Natural killer cell (primary cell): ENCODE results near the gene SCGB3A2. TPM values are rescaled to one million over a fixed set of nuclear protein-coding genes. Genes with fewer than 3 reads are reported as not detected.

Source experiments
- ATAC-seq, 3 donors: fragments of 150-1000 bp in 2 of 3; fragments of 200-7000 bp in 1 of 3; cut with Tn5 transposase; 1 replicate in 1 of 3; 2 replicates in 2 of 3; pipeline ENCODE4 v1.10.0; 2021; ENCODE audit warnings: mild to moderate bottlenecking in 2 of 3, moderate library complexity in 2 of 3
- DNase-seq, 2 donors: peaks; one replicate each; pipeline versions ENCODE4 v3.0.0 to v3.0.0-alpha.2; 2013 to 2021; ENCODE audit warnings: mixed read lengths in 1 of 2
- H3K27ac ChIP-seq: one replicate; pipeline ENCODE4 v1.5.1; 2013; ENCODE audit warnings: mild to moderate bottlenecking, low read length
- H3K27me3 ChIP-seq: one replicate; pipeline ENCODE4 v1.6.1; 2013; ENCODE audit warnings: low read length; ENCODE audit not compliant: control insufficient read depth, insufficient read depth
- H3K36me3 ChIP-seq: one replicate; pipeline ENCODE4 v1.6.1; 2013; ENCODE audit warnings: low read length; ENCODE audit not compliant: control insufficient read depth, insufficient read depth
- H3K4me1 ChIP-seq: one replicate; pipeline ENCODE4 v1.6.1; 2013; ENCODE audit warnings: low read length; ENCODE audit not compliant: control insufficient read depth, insufficient read depth
- H3K4me3 ChIP-seq: one replicate; pipeline ENCODE4 v1.5.1; 2013; ENCODE audit warnings: low read length
- H3K9me3 ChIP-seq: one replicate; pipeline ENCODE4 v1.6.1; 2013; ENCODE audit warnings: low read length; ENCODE audit not compliant: control insufficient read depth, insufficient read depth
- H3K27ac Mint-ChIP-seq, 2 donors: one replicate each; pipeline ENCODE4 v1.8.0; 2022; ENCODE audit warnings: mild to moderate bottlenecking in 2 of 2, mixed read lengths in 2 of 2, moderate library complexity in 1 of 2
- H3K27me3 Mint-ChIP-seq, 2 donors: one replicate each; pipeline ENCODE4 v1.8.0; 2022; ENCODE audit warnings: low read depth in 2 of 2, mixed read lengths in 2 of 2
- H3K36me3 Mint-ChIP-seq: one replicate; pipeline ENCODE4 v1.8.0; 2022; ENCODE audit warnings: mixed read lengths
- H3K4me1 Mint-ChIP-seq, 2 donors: one replicate each; pipeline ENCODE4 v1.8.0; 2022; ENCODE audit warnings: mixed read lengths in 2 of 2
- H3K4me3 Mint-ChIP-seq: one replicate; pipeline ENCODE4 v1.8.0; 2022; ENCODE audit warnings: mild to moderate bottlenecking, moderate library complexity, mixed read lengths
- H3K9me3 Mint-ChIP-seq, 2 donors: one replicate each; pipeline ENCODE4 v1.8.0; 2022; ENCODE audit warnings: mixed read lengths in 2 of 2
- WGBS: methylation state at CpG from one replicate; pipeline ENCODE4 v1.1.7; 2013; ENCODE audit warnings: missing lambda C conversion rate; ENCODE audit not compliant: insufficient coverage; 5-methylcytosine and 5-hydroxymethylcytosine counted together
- intact Hi-C: fragments of 100-400 bp; cut with micrococcal nuclease; formaldehyde crosslinking; loops from one replicate; pipeline ENCODE4 v1.14.2; 2022
- total RNA-seq, 4 donors: library from RNA; stranded (reverse); fragments of 120-200 nt in 1 of 4; gene quantifications; one replicate each; pipeline versions ENCODE4 v1.2.3 to v1.2.4, GENCODE V29; 2013 to 2022
- TF ChIP-seq, protein P1 (sequence below): fragments of 200-600 bp; IDR thresholded peaks from one replicate; pipeline ENCODE4 v1.8.0; 2022; ENCODE audit warnings: antibody characterized with exemption

The SCGB3A2 gene
- total RNA-seq, 3 donors from 2014 or later (not counting 1 experiment from before 2014, with no cell fraction given), result 1.2 TPM; not detected in 2

DNA sequence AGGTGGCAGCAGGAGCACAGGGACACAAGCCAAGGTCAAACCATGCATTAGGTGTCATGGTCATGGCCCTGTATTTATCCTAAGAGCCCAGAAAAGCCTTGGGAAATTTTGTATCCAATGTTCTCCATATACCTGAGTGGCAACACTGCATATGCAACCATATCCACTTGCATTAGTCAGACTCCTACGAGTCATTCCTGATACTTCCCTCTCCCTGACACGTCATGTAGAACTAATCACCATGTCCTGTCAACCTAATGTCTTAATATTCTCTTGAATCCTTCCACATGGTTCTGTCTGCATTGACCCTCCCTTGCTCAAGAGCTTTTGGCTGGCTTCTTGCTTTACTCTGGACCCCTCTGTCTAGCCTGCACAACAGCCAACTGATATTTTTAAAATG lies 9.4 kb downstream of the SCGB3A2 start:
- ATAC-seq (no peak), DNase-seq (no peak)
- Mint-ChIP-seq H3K36me3 (no peaks in the 10 kb centered on the region), H3K4me3 (no peak overlapping the region), H3K9me3 (no peaks in the 10 kb centered on the region), H3K4me1 (no peaks in the 10 kb centered on the region), H3K27ac (no peak overlapping the region), H3K27me3 (peaks cover 10 to 32% of the 10 kb centered on the region in 2 donors)
- Histone ChIP-seq H3K4me1 (no peaks in the 10 kb centered on the region), H3K27ac (no peak overlapping the region), H3K9me3 (no peaks in the 10 kb centered on the region), H3K36me3 (no peaks in the 10 kb centered on the region), H3K27me3 (peaks cover 2% of the 10 kb centered on the region), H3K4me3 (no peak overlapping the region)
- intact Hi-C loops, result no loop called here
- TF ChIP-seq, protein P1, sequence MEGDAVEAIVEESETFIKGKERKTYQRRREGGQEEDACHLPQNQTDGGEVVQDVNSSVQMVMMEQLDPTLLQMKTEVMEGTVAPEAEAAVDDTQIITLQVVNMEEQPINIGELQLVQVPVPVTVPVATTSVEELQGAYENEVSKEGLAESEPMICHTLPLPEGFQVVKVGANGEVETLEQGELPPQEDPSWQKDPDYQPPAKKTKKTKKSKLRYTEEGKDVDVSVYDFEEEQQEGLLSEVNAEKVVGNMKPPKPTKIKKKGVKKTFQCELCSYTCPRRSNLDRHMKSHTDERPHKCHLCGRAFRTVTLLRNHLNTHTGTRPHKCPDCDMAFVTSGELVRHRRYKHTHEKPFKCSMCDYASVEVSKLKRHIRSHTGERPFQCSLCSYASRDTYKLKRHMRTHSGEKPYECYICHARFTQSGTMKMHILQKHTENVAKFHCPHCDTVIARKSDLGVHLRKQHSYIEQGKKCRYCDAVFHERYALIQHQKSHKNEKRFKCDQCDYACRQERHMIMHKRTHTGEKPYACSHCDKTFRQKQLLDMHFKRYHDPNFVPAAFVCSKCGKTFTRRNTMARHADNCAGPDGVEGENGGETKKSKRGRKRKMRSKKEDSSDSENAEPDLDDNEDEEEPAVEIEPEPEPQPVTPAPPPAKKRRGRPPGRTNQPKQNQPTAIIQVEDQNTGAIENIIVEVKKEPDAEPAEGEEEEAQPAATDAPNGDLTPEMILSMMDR, result no peak
- 83% methylated on average over 2 of the region's 2 CpGs for WGBS

DNA sequence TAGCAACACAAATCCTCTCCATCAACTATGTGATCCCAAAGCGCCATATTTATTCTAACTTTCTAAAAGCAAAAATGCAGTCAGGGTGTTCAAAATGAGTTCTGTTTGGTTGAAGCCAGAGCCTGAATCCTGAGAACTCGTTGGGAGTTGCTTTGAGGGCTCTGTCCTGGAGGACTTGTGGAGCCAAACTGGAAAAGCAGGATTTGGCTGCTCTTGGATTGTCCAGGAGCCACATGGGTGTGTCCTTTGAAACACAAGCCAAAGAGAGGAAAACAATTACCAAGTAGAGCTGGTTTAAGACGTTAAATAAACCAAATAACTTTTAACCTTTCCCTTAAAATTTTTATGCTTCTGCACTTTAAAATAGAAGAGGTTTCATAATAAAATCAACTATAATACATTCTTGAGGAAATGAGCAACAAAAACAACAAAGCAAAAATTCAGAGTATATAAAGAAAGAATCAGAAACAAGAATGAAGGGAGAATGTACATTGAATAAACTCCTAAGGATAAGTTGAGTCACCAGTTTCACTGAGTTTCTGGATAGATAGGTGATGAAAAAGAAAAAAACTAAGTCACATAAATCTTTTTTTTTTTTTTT lies 14.3 kb downstream of the SCGB3A2 start:
- Mint-ChIP-seq H3K4me1 (no peaks in the 10 kb centered on the region), H3K9me3 (no peaks in the 10 kb centered on the region), H3K4me3 (no peak overlapping the region), H3K27ac (no peak overlapping the region), H3K27me3 (peaks cover 3 to 44% of the 10 kb centered on the region in 2 donors), H3K36me3 (no peaks in the 10 kb centered on the region)
- intact Hi-C loops, result no loop called here
- Histone ChIP-seq H3K27ac (no peak overlapping the region), H3K27me3 (no peaks in the 10 kb centered on the region), H3K4me3 (no peak overlapping the region), H3K4me1 (no peaks in the 10 kb centered on the region), H3K9me3 (no peaks in the 10 kb centered on the region), H3K36me3 (no peaks in the 10 kb centered on the region)
- ATAC-seq, result no peak
- DNase-seq, result no peak
- TF ChIP-seq, protein P1, result no peak
- 95% methylated on average over 2 of the region's 3 CpGs for WGBS

DNA sequence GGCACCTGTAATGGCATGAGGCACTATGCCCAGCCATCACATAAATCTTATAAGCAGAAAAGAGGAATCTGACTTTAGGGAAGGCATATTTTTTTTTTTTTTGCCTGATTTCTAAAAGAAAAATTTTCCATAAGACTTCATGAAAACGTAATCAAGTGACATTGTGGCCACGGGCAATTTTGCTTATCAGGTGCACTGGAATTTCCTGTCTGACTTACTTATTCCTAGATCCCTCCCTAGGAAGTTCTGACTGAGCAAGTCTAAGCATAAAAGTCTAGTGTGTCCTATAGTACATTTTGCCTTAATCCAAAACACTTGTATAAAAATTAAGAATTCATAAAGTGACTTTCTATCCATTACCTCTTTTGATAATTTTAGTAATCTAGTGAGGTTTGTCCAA lies 15.3 kb downstream of the SCGB3A2 start:
- H3K4me1 Mint-ChIP-seq, result no peaks in the 10 kb centered on the region
- WGBS, result 25% methylated on average over 2 of the region's 2 CpGs
- intact Hi-C loops, result no loop called here

More for the DNA sequence above, 15.3 kb downstream of the SCGB3A2 start:
- Mint-ChIP-seq H3K27me3 (peaks cover 3 to 40% of the 10 kb centered on the region in 2 donors), H3K27ac (no peak overlapping the region), H3K9me3 (no peaks in the 10 kb centered on the region), H3K4me3 (no peak overlapping the region), H3K36me3 (no peaks in the 10 kb centered on the region)
- DNase-seq, result no peak
- no peak for ATAC-seq
- Histone ChIP-seq H3K36me3 (no peaks in the 10 kb centered on the region), H3K9me3 (no peaks in the 10 kb centered on the region), H3K27ac (no peak overlapping the region), H3K27me3 (no peaks in the 10 kb centered on the region), H3K4me3 (no peak overlapping the region), H3K4me1 (no peaks in the 10 kb centered on the region)
- TF ChIP-seq, protein P1, result no peak
